ENCODE data around the gene DPP9.

GRCh38 chr19:4714016-4714415, 9.6 kb downstream of the DPP9 start:
- TF ChIP-seq CTCF (conservative IDR thresholded peaks at IDR 0.05; ENCODE audit: low read length) (no peak), EZH2phosphoT487 (IDR thresholded peaks at IDR 0.05; ENCODE audit: borderline replicate concordance, low read depth, low read length) (no peak)

Data from OCI-LY7 (cell line).